Hepatocyte (in vitro differentiated cells): ENCODE measurements around the gene MAP3K21. TPM values are rescaled to one million over a fixed set of nuclear protein-coding genes. Genes with fewer than 3 reads are reported as not detected.
A peak's percentile ranks its signal among the peaks of the same experiment; 100 is the strongest.

Source experiments
- DNase-seq: peaks from one replicate; pipeline ENCODE4 v3.0.0-alpha.2; 2016; ENCODE audit warnings: low spot score
- H2AFZ ChIP-seq: fragments of 200-600 bp; sonication (generic); 2 replicates; pipeline ENCODE4 v1.6.0; 2016; ENCODE audit warnings: antibody characterized with exemption, mild to moderate bottlenecking
- H3K27ac ChIP-seq: fragments of 200-600 bp; sonication (generic); 2 replicates; pipeline ENCODE4 v1.5.1; 2016; ENCODE audit warnings: mild to moderate bottlenecking
- H3K27me3 ChIP-seq: fragments of 200-600 bp; sonication (generic); 2 replicates; pipeline ENCODE4 v1.6.1; 2016
- H3K36me3 ChIP-seq: fragments of 200-600 bp; sonication (generic); replicated peaks from 2 replicates; pipeline ENCODE4 v1.5.1; 2016; ENCODE audit warnings: low read depth; ENCODE audit not compliant: insufficient read depth
- H3K4me1 ChIP-seq: fragments of 200-600 bp; sonication (generic); 2 replicates; pipeline ENCODE4 v1.5.1; 2016; ENCODE audit warnings: mild to moderate bottlenecking, moderate library complexity; ENCODE audit not compliant: insufficient read depth
- H3K4me2 ChIP-seq: fragments of 200-600 bp; sonication (generic); 2 replicates; pipeline ENCODE4 v1.6.0; 2016
- H3K4me3 ChIP-seq: fragments of 200-600 bp; sonication (generic); 2 replicates; pipeline ENCODE4 v1.5.1; 2016; ENCODE audit warnings: mild to moderate bottlenecking
- H3K79me2 ChIP-seq: fragments of 200-600 bp; sonication (generic); 2 replicates; pipeline ENCODE4 v1.6.0; 2017; ENCODE audit warnings: mild to moderate bottlenecking
- H3K9me2 ChIP-seq: fragments of 200-600 bp; sonication (generic); replicated peaks from 2 replicates; pipeline ENCODE4 v1.6.0; 2017; ENCODE audit warnings: mild to moderate bottlenecking; ENCODE audit not compliant: insufficient read depth
- H3K9me3 ChIP-seq: fragments of 200-600 bp; sonication (generic); 2 replicates; pipeline ENCODE4 v1.5.1; 2016; ENCODE audit warnings: low read depth, mild to moderate bottlenecking
- H4K20me1 ChIP-seq: fragments of 200-600 bp; sonication (generic); 2 replicates; pipeline ENCODE4 v1.6.0; 2016; ENCODE audit warnings: mild to moderate bottlenecking; ENCODE audit not compliant: insufficient read depth, poor library complexity, severe bottlenecking
- EZH2 ChIP-seq: fragments of 200-600 bp; sonication (generic); IDR thresholded peaks from 2 replicates; pipeline ENCODE4 v1.6.1; 2016; ENCODE audit warnings: antibody characterized with exemption, mild to moderate bottlenecking, borderline replicate concordance
- EZH2phosphoT487 ChIP-seq: fragments of 200-600 bp; sonication (generic); IDR thresholded peaks from one replicate; pipeline ENCODE4 v1.6.1; 2018; ENCODE audit warnings: antibody characterized with exemption, mild to moderate bottlenecking, low read depth, moderate library complexity; ENCODE audit not compliant: unreplicated experiment, severe bottlenecking
- WGBS: methylation state at CpG from one replicate; pipeline ENCODE4 v1.1.6; 2016; ENCODE audit warnings: low lambda C conversion rate; ENCODE audit errors: missing lambda C conversion rate; 5-methylcytosine and 5-hydroxymethylcytosine counted together
- polyA plus RNA-seq: library from polyadenylated mRNA; unstranded; fragments of >200 nt; fragmentation: Nextera tagmentation; extraction: Ambion mirVana; gene quantifications from 2 replicates; pipeline ENCODE4 v1.2.1, GENCODE V29; 2016
- total RNA-seq: library from RNA; depleted of rRNA; stranded (reverse); fragments of >200 nt; gene quantifications from 2 replicates; pipeline ENCODE4 v1.2.3, GENCODE V29; 2014
- TF ChIP-seq, protein P1 (sequence below): fragments of 200-600 bp; sonication (generic); IDR thresholded peaks from 2 replicates; pipeline ENCODE4 v1.5.1; 2016; ENCODE audit warnings: antibody characterized with exemption, mild to moderate bottlenecking; ENCODE audit not compliant: poor library complexity

Gene MAP3K21
- total and polyA plus RNA-seq, 2 experiments from 2014 or later, result 2.5 to 6.9 TPM

DNA sequence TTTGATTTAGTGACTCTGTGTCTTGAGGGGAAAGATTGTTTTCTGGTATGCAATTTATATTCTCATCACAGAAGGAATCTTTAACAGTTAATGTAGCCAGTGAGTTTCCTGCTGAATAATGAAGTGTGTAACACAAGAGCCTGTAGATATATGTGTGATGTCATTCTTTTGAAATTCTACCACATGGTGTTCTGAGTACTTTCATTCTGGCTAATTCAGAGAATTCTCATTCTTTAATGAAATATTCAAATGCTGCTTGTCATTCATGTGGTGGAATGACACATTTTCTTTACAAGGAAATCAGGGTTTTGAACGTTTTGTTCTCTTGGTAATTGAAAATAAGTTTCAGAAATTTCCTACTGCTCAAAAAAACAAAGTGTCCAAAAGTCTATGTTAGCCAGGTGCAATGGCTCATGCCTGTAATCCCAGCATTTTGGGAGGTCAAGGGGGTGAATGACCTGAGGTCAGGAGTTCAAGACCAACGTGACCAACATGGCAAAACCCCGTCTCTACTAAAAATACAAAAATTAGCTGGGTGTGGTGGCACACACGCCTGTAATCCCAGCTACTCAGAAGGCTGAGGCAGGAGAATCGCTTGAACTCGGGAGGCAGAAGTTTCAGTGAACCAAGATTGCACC is 79.6 kb downstream of the MAP3K21 start:
- H3K9me2 ChIP-seq, result no peaks in the 10 kb centered on the region
- H3K27ac ChIP-seq, result peak overlapping the region; percentile 54
- peak; percentile 15 for DNase-seq
- TF ChIP-seq, protein P1, sequence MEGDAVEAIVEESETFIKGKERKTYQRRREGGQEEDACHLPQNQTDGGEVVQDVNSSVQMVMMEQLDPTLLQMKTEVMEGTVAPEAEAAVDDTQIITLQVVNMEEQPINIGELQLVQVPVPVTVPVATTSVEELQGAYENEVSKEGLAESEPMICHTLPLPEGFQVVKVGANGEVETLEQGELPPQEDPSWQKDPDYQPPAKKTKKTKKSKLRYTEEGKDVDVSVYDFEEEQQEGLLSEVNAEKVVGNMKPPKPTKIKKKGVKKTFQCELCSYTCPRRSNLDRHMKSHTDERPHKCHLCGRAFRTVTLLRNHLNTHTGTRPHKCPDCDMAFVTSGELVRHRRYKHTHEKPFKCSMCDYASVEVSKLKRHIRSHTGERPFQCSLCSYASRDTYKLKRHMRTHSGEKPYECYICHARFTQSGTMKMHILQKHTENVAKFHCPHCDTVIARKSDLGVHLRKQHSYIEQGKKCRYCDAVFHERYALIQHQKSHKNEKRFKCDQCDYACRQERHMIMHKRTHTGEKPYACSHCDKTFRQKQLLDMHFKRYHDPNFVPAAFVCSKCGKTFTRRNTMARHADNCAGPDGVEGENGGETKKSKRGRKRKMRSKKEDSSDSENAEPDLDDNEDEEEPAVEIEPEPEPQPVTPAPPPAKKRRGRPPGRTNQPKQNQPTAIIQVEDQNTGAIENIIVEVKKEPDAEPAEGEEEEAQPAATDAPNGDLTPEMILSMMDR, result no peak
- TF ChIP-seq EZH2phosphoT487 (no peak), EZH2 (no peak)
- no peak overlapping the region for H3K4me3 ChIP-seq
- H2AFZ ChIP-seq, result no peak overlapping the region
- 69% methylated on average over 6 of the region's 6 CpGs for WGBS
- H3K36me3 ChIP-seq, result no peaks in the 10 kb centered on the region
- peaks cover 3% of the 10 kb centered on the region for H3K4me1 ChIP-seq
- peak overlapping the region; percentile 27 for H3K4me2 ChIP-seq
- no peaks in the 10 kb centered on the region for H3K27me3 ChIP-seq
- H3K79me2 ChIP-seq, result no peaks in the 10 kb centered on the region
- no peaks in the 10 kb centered on the region for H3K9me3 ChIP-seq
- H4K20me1 ChIP-seq, result no peaks in the 10 kb centered on the region

DNA sequence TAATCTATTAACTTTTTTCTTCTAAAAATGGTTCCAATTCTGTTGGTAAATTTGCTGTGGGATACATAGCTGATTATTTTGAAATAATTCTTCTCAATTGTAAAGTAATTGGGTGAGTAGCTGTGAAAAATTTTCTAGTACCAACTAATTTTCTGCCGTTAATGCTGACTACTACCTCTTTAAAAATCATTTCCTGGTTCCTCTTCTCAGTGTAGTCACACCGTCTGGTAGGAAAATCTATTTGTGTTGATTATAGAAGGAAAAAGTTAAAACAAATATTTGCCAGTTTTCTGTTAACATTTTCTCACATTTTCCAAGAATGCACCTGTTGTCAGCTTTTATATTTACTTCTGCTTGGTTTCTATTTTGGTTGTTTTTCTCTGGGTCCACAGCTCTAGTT is 82.0 kb downstream of the MAP3K21 start:
- Histone ChIP-seq H4K20me1 (no peaks in the 10 kb centered on the region), H3K4me1 (peaks cover 3% of the 10 kb centered on the region), H3K4me3 (no peak overlapping the region), H3K27me3 (no peaks in the 10 kb centered on the region), H3K27ac (no peak overlapping the region), H2AFZ (no peak overlapping the region), H3K9me2 (no peaks in the 10 kb centered on the region), H3K79me2 (no peaks in the 10 kb centered on the region), H3K9me3 (no peaks in the 10 kb centered on the region), H3K4me2 (no peak overlapping the region), H3K36me3 (no peaks in the 10 kb centered on the region)
- TF ChIP-seq, protein P1, result no peak
- no peak for TF ChIP-seq EZH2
- no peak for TF ChIP-seq EZH2phosphoT487
- WGBS, result 82% methylated on average over 2 of the region's 2 CpGs
- no peak for DNase-seq

DNA sequence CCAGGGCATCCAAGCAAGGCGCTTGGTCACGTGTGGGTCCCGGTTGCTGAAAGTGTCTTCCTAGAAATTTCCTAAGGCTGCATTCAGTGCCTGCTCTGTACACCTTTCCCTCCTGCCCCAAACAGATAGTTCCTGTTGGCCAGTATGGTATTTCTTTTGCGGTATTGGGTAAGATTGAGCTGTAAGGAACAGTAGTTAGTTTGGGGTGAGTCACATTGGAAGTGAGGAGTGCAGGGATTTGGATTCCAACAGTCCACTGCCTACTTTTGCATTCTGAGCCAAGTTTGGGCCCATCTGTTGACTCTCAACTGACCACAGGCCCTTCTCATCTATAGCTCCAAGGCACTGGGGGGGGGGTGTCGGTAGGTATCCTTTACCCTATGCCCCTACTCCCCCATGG is 83.4 kb downstream of the MAP3K21 start:
- Histone ChIP-seq H3K27ac (no peak overlapping the region), H3K27me3 (no peaks in the 10 kb centered on the region), H3K9me3 (no peaks in the 10 kb centered on the region), H3K4me1 (peaks cover 3% of the 10 kb centered on the region), H3K4me3 (no peak overlapping the region), H4K20me1 (no peaks in the 10 kb centered on the region), H3K4me2 (no peak overlapping the region), H2AFZ (no peak overlapping the region), H3K9me2 (no peaks in the 10 kb centered on the region), H3K36me3 (no peaks in the 10 kb centered on the region), H3K79me2 (no peaks in the 10 kb centered on the region)
- WGBS, result 76% methylated on average over 5 of the region's 5 CpGs
- no peak for DNase-seq
- TF ChIP-seq, protein P1, result no peak
- no peak for TF ChIP-seq EZH2phosphoT487

DNA sequence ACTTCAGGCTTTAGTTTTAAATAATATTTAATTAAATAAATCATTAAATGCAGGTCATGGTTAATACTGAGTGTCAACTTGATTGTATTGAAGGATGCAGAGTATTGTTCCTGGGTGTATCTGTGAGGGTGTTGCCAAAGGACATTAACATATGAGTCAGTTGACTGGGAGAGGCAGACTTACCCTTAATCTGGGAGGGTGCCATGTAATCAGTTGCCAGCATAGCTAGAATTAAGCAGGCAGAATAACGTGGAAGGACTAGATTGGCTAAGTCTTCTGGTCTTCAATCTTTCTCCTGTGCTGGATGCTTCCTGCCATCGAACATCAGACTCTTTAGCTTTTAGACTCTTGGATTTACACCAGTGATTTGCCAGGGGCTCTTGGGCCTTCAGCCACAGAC is 85.3 kb downstream of the MAP3K21 start:
- Histone ChIP-seq H3K79me2 (no peaks in the 10 kb centered on the region), H3K4me1 (no peaks in the 10 kb centered on the region), H4K20me1 (no peaks in the 10 kb centered on the region), H2AFZ (no peak overlapping the region), H3K9me2 (no peaks in the 10 kb centered on the region), H3K4me2 (no peak overlapping the region), H3K27ac (no peak overlapping the region), H3K9me3 (no peaks in the 10 kb centered on the region), H3K4me3 (no peak overlapping the region), H3K27me3 (no peaks in the 10 kb centered on the region), H3K36me3 (no peaks in the 10 kb centered on the region)
- TF ChIP-seq EZH2phosphoT487, result no peak
- TF ChIP-seq, protein P1, result no peak
- TF ChIP-seq EZH2, result no peak
- 86% methylated on average over 2 of the region's 2 CpGs for WGBS
- DNase-seq, result no peak
